ENCODE measurements around the gene VAV2.

Gene VAV2

DNA sequence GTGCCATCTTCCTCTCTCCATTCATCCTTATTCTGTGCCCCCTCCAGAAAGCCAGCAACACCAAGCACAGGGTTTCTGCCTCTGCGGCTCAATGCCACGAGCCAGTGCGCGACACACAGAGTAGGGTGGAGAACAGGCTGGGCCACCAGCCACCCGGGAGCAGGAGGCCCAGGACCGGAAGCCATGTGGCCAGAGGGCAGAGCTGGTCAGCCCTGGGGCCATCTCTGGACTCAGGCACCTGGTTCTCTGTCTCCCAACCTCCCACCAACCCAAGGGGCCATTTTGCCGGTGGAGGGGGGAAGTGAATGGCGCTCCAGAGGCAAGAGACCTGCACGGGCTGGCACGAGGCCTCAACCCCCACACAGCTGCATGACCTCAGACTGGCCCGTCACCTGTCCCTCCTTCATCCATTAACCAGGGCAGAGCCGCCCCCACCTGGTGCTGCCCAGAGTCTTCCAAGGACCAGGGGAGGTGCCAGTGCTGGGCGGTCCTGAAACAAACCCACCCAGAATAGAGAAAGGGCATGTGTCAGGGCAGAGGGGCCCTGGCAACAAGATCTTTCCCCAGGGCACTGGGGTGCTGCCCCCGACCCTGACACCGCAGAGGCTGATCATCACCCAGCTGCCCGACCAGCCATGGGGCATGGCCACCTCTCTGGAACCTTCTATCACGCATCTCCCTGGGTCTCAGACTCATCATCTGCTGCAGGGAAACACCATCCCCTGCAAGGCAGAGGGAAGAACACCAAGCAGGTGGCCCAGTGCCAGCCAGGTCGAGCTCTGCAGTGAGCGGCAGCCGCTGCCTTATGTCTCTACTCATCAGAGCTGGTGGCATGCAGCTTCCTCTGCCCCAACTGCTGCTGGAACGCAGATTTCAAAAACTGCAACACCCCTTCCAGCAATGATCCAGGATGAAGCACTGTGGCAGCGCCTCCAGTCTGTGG, 11.9 kb downstream of the VAV2 start:
- no peak for DNase-seq (ENCODE audit: low read depth)

DNA sequence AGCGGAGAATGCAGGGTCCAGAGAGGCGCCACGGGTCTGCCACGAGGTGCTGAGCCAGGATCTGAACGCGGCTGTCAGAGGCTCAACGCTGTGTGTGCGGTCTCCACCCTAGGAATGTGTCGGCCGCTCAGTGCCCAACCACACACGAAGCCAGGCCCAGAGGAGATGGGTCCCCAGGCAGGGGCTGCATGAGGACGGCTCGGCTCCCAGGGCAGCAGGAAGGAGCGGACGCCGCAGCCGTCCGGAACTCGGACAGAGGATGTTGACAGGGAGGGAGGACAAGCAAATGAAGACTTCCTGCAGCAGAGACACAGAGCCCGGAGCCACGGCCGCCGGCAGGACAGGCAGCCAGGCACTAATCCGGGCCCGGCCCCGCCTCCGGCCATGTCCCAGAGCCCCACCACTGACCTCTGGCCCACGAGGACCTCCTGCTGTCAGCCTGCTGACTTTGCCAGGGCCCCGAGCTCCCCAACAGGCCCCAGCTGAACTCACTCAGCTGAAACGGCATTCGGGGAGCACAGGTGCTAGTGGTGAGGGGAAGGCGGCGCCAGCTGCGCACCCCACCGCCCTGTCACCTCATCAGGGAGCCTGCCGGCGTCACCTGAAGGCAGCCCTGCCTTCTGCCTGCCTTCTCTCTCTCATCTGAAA, 12.7 kb downstream of the VAV2 start:
- DNase-seq (ENCODE audit: low read depth): no peak

DNA sequence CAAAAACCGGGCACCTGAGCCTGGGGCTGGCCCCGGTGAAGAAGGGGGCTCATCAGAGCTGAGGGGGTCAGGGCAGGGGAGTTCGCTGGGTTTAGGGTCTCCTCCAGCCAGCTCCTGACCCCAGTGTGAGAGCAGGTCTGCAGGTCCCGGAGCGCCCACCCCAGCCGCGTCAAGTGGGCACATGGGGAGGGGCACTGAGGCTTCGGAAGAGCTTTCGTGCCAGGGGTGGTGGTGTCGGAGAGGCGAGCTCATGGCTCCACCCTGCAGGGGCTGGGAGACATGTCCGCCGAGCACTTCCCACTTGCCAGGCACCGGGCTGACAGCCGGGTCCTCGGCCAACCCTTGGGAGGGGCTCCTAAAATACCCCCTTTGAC, 13.2 kb downstream of the VAV2 start:
- no peak for DNase-seq (ENCODE audit: low read depth)

DNA sequence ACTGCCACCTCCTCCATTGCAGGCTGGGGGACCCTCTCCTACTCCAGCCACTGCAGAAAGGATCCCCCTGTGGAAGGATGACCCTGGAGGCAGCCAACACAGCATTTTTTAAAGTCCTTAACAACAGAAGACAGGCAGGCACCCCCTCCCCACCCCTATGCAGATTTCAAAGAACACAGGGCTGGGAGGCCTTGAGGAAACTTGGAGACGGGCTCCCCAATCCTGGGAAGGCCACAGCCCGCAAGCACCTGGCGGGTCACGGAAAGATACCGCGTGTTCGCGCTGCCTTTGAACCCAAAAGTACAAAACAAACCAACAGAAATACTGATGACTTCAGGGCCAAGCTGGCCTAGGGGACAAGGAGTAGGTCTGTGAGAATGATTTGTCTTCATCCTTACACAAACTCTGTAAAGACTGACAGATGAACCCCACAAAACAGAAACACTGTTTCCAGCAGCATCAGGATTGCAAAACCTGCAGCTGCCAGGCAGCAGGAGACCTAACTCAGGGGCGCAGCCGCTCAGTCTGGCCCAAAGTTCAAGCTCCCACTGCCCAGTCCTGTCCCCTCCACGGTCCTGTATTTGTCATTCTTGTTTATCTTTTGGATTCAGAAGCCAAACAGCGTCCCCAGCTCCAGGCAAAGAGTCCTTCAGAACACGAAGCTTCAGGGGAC, 13.8 kb downstream of the VAV2 start:
- no peak for DNase-seq (ENCODE audit: low read depth)

DNA sequence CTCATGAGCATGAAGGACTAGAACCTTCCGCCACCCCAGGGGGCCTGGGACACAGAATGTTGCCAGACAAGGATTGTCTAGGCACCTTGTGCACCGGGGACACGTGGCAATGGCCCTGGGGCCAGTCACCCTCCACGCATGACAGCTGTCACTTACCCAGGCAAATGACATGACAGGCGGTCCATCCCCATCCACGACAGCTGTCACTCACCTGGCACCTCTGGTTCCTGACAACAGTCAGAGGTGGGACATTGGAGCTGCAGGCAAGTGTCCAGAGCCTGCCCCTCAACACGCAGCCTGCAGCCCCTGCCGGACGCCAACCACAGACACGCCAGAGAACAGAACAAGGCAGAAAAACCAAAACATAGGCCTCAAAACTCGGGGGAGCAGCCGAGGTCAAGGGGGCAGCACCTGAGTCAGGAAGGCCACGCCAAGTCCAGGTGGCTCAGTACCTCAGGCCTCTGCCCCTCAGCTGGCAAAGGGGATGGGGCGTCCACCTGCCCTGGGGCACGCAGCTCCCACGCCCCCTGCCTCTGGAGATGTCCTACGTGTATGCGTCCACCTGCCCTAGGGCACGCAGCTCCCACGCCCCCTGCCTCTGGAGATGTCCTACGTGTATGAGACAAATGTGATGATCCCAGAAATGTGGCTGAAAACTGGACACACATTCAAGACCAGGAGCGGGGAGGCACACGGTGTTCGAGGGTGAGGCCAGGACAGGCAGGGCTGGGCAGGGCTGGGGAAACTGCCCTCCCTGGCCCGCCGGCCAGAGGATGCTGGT, 14.5 kb downstream of the VAV2 start:
- no peak for DNase-seq (ENCODE audit: low read depth)

DNA sequence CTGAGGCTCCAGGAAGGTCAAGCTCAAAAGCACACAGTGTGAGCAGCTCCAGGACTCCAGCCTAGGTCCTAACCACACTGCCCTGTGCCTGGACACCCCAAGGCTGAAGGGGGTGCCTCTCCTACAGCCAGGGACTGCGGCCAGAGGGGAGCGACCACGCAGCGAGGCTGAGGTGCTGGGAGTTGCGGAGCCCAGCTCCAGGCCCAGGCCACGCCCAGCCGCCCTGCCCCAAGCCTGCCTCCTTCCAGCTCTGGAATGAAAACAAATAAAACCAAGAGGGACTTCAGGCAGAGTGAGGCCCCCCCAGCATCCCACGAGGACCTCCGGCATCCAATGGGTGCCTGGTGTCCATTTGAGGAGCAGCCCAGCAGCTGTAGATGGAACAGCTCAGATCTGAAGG, 15.2 kb downstream of the VAV2 start:
- no peak for DNase-seq (ENCODE audit: low read depth)

DNA sequence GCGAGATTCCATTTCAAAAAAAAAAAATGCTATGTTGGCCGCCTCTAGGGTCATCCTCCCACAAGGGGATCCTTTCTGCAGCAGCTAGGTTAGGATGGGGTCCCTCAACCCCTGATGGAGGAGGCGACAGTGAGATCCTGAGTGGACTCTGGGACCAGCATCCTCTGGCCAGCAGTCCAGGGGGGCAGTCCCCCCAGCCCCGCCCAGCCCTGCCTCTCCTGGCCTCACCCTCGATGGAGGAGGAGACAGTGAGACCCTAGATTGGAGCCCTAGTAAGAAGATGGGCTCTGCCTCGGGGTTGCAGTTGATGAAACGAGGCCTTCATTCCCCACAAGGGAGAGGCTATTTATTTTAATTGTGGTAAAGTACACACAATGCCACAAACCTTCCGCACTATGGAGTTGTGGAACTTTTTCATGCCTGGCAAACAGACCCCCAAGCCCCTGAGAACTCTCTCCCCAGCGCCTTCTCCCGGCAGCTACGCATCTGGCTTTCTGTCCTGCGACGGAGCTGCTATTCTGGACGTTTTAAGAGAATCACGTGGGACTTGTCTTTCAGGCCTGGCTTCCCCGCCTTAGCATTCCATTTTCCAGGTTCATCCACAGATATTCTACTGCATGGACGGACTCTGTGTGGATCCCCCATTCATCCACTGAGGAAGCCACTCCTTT, 15.8 kb downstream of the VAV2 start:
- DNase-seq (ENCODE audit: low read depth): no peak

DNA sequence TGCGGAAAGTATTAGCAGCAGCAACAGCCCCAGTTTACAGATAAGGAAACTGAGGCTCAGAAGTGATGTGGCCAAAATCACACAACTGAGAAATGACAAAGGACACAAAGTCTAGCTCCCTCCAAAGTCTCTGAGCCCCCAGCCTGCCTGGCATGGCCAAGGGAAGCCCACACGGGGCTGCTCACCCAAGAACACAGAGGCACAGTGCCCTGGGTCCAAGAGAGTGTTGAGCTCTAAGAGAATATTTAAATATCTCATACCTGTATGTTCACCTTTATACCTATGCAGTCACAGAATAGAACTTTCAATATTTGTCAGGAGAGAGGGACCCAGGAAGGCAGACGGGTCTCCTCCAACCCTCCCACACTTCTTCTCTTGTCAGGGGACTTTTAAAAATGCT, 16.6 kb downstream of the VAV2 start:
- DNase-seq (ENCODE audit: low read depth): no peak

DNA sequence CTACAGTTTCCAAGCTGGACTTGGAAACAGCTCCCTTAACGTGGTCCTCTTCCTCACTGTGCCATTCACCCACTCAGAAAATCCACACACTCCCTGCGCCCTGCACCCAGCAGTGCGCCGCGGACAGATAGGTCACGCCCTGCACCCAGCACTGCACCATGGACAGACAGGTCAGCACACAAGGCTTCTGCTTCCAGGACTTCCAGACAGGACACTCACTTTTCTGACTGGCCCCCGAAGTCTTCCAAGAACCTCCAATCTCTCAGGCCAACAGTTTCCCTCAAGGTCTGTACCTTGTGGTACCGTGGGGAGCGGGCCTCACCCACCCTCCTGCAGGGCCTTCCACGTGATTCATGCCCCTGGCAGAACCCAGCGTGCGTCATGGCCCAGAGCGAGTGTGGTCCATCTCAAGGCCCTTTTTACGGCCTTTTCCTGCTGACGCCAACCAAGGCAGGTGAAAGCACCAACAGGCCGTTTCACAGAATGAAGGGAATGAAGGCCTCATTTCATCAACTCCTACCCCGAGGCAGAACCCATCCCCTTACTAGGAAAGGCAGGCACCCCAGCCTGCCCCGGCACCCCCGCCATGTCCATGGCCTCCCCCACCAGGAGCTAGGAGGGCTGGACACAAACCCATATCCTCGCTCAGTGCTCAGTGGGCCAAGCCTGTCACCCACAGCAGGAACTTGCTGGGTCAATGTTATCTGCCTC, 17.3 kb downstream of the VAV2 start:
- no peak for DNase-seq (ENCODE audit: low read depth)

DNA sequence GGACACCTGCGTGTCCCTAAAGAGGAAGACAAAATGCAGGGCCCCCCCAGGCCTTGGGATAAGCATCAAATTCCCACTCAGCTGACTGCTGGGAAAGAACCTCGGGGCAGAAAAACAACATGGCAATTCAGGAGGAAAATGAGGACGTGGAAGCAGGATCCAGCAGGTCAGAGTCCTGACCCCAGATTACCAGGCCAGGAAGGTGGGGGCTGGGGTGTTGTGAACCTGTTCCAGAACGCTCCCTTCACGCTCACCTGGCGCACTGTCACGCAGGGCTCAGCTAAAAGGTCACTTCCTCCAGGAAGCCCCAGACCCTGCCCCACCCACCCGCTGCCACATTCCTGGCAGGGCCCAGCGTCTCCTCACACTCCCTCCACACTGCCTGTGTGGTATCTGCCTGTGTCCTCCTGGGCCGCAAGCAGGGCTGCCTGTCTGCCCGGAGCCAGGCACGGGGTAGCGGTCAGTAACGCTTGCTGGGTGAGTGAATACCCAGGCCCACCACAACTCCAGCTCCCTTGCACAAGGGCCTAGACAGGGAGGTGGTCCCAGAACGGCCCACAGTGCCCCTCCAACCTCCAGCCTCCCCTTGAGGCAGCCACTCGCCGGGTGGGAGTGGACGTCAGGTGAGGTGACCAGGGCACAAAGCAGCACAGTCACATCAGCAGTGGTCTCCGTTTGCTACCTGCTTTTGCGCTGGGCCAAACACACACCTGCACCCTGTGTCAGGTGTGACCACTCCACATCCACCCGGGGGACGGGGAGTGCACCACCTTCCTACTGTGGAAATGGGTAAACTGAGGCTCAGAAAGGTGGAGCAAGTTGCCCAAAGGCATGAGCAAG, 18.1 kb downstream of the VAV2 start:
- DNase-seq (ENCODE audit: low read depth): no peak

DNA sequence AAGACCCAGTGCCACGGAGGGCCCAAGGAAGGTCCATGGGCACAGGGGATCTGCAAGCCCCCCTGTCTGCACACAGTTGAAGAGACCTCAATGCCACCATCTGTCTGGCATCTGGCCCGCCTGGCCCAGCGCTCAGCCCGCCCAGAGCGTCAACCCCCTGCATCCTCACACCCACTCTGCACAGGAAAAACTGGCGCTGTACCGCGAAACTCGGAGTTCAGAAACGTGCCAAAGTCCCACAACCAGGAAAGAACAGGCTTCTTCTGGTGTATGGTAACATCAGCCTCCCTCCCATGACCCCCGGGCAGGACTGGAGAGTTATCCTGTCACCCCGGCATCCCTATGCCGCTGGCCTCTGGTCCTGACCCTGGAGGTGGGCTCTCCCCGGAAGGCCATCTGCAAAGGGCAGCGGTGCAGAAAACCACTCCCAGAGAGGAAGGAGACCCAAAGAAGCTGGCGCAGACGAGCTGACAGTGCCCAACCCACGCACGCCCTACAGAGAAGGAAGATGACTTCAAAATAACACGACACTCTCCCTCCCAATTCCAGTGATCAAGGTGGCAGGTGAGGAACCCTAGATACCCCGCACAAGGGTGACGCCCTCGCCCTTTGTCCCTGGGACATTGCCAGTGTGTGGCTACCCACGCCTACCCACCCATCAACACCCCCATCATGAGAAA, 18.9 kb downstream of the VAV2 start:
- DNase-seq (ENCODE audit: low read depth): no peak

DNA sequence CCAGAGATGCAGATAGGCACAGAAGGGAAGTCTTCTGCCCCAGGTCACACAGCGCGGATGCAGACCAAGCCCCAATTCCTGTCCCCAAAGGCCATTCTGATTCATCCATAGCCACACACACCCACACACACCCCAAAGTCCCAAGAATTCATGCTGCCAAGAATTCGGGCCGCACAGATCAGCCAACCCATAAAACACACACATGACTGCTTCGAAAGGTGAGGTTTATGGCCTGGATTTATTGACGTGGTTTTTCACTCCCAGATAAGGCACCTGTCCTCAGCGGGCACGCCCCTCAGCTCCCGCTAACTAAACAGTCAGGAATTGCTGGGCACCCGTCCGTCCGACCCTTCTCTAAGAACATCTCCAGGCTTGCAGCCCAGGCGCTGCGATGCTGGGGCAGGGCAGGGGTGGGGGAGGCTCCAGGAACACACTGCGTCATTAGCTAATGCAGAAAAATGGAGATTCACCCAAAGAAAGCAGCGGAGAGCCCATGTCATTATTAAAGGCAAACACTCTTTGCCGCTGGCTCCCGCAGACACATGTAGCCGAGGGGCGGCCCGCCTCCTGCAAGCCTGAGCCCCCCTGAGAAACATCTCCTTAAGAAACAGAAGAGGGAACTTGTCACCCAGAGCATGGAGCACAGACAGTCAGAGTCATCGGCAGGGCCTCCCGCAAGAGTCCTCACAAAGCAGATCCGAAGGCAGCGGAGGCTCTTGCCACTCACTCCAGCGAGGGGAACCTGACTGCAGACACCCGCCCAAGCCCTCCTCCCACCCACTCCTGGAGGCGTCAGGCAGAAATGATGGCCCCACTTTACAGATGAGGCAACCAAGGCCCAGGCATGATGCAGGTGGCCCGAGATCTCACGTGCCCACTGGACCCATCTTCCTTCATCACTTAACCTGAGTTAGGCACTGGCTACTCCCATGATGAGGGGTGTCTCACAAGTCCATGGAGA, 19.9 kb downstream of the VAV2 start:
- DNase-seq (ENCODE audit: low read depth): no peak

DNA sequence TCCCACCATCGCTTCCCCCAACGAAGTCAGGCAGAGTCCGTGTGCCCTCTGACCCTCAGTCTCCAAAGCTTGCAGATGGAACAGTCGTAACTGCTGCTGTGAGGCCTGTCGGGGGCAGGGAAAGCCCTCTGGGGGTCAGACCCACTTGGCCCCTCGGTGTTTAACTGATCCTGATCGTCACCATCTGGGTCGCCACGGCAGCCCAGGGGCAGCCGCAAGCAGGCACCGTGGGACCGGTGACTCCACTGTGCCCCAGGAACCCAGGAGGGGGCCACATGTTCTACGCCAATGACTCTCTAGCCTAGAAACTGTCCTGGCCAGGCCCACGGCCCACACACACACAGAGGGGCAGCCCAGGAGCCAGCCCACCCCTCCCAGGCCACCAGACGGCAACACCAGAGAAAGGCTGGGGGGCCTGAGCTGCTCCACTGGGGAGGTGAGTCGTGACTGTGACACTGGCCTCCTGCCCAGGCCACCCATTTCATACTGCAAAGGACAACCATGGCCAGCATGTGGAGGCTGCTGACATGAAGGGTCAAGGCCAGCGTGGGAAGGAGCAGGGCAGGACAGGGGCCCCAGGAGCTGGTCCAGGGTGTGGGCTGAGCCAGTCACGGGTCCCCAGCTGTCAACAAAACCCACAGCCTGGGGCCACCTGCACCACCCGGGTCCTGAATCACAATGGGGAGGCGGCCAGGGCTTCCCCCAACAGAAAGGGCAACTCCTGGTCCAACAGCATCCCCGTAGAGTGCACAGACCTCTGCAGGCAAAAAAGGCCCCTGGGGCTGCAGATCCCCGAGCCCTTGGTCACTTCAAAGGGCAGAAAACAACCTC, 20.8 kb downstream of the VAV2 start:
- no peak for DNase-seq (ENCODE audit: low read depth)

DNA sequence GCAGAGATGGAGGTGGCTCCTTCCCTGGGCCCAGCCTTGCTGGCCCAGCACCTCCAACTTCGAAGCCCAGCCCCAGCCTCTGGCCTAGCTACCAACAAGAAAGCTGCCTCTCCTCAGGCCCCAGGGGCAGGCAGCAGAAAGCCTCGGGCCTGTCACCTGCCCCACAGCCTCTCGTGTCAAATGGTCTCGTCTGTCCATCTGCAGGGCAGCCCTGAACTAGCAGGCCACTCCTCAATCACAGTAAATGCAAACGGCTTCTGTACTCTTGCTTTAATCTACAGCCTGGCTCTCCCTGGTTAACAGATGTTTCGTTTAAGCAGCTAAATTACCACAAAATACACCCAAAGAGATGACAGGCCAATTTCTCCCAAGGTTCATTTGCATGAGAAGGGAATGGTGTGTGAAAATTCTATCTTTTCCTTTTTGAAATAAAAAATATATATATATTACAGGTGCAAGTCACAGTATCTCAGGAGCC, 21.5 kb downstream of the VAV2 start:
- DNase-seq (ENCODE audit: low read depth): no peak

DNA sequence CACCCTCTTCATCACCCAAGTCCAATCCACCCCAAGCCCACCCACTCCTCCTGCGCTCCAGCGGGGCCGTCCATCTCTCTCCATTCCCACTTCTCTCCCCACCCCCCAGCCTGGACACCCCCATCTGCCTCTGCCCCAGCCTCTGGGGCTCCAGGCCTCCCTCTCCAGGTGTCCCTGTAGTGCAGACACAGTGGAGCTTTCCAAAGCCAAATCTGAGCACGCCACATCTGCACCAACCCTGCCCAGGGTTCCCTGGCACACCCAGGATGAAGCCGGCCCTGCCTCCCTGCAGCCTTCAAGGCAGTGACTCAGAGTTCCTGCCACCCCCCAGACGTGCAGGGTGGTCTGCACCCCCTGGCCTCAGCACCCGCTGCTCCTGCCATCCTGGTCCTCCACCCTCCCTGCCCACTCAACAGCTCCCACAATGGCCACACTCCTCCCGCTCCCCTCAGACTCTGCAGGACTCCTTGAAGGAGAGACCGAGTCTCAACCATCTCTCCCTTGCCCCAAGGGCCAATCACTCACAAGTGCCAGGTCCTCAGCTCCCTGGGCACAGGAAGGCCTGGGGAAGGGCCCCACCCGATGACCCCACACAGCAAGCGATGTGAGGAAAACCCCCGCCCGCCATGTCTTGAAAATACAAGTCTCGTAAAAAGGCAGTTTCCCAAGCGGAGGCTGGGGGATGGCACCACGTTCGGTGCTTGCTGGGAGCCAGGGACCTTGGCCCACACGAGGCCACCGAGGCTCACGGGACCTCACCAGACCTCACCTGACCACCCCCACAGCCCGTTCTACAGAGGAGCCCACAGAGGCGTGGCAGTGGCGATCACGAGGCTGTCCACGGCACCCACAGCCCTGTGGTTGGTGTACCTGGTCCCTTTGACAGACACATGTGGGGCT, 22.2 kb downstream of the VAV2 start:
- DNase-seq (ENCODE audit: low read depth): no peak

DNA sequence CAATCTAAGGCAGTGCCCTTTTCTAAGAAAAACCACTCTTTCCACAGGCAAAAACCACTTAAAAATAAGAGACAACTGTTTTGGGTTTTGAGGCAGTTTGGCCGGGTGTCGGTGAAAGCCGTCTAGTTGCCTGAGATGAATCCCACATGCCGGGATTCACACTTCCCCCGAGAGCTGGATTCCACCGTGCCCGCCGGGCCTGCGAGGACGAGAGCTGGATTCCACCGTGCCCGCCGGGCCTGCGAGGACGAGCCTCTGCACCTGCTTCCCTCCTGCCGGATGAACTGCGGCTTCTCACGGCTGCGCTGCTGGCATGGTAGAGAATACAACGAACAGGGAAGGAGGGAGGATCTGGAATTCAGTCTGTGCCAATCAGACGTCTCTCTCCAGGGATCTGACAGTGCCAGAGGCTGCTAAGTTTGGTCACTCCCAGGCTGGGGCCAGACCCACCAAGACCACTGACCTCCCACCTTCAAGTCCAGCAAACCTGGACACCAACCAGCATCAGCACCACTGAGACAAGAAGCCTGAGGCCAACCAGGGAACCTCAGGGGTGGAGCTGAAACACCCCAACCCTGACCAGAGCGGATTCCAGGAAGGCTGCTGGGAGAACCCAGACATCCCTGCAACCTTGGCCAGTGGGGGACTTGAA, 23.0 kb downstream of the VAV2 start:
- DNase-seq (ENCODE audit: low read depth): no peak

Measured in activated T-cell treated with anti-CD3 and anti-CD28 coated beads for 1 hour (primary cell).